Neutrophil (primary cell): ENCODE data around the gene ZNF423.

Experiments
- H3K27ac ChIP-seq: fragments of 200-600 bp; sonication (generic); 2 replicates; pipeline ENCODE4 v1.5.1; 2016; ENCODE audit warnings: mild to moderate bottlenecking, moderate library complexity
- H3K27me3 ChIP-seq: fragments of 200-600 bp; sonication (generic); 2 replicates; pipeline ENCODE4 v1.6.0; 2016; ENCODE audit warnings: mild to moderate bottlenecking
- H3K36me3 ChIP-seq: fragments of 200-600 bp; sonication (generic); 2 replicates; pipeline ENCODE4 v1.5.1; 2017
- H3K4me1 ChIP-seq, 2 experiments: fragments of 200-600 bp in 1 of 2; sonication (generic) in 1 of 2; 1 replicate in 1 of 2; 2 replicates in 1 of 2; pipeline versions ENCODE4 v1.5.1 to v1.6.1; 2013 to 2016; ENCODE audit warnings: low read depth in 1 of 2, low read length in 1 of 2, mild to moderate bottlenecking in 1 of 2, moderate library complexity in 1 of 2; ENCODE audit not compliant: control insufficient read depth in 1 of 2, insufficient read depth in 1 of 2
- H3K4me3 ChIP-seq, 2 experiments: fragments of 200-600 bp in 1 of 2; sonication (generic) in 1 of 2; 1 replicate in 1 of 2; 2 replicates in 1 of 2; pipeline ENCODE4 v1.5.1; 2013 to 2016; ENCODE audit warnings: low read depth in 1 of 2, low read length in 1 of 2, mild to moderate bottlenecking in 1 of 2, moderate library complexity in 1 of 2
- H3K9me3 ChIP-seq: fragments of 200-600 bp; sonication (generic); 2 replicates; pipeline ENCODE4 v1.5.1; 2016
- TF ChIP-seq, protein P1 (sequence below): fragments of 200-600 bp; sonication (generic); IDR thresholded peaks from 2 replicates; pipeline ENCODE4 v1.5.1; 2016; ENCODE audit warnings: antibody characterized with exemption

Gene ZNF423

GRCh38 chr16:49576941-49577340, 279.0 kb downstream of the ZNF423 start:
- TF ChIP-seq, protein P1, sequence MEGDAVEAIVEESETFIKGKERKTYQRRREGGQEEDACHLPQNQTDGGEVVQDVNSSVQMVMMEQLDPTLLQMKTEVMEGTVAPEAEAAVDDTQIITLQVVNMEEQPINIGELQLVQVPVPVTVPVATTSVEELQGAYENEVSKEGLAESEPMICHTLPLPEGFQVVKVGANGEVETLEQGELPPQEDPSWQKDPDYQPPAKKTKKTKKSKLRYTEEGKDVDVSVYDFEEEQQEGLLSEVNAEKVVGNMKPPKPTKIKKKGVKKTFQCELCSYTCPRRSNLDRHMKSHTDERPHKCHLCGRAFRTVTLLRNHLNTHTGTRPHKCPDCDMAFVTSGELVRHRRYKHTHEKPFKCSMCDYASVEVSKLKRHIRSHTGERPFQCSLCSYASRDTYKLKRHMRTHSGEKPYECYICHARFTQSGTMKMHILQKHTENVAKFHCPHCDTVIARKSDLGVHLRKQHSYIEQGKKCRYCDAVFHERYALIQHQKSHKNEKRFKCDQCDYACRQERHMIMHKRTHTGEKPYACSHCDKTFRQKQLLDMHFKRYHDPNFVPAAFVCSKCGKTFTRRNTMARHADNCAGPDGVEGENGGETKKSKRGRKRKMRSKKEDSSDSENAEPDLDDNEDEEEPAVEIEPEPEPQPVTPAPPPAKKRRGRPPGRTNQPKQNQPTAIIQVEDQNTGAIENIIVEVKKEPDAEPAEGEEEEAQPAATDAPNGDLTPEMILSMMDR = no peak
- Histone ChIP-seq H3K4me3 (no peak overlapping the region), H3K27me3 (no peaks in the 10 kb centered on the region), H3K9me3 (no peaks in the 10 kb centered on the region), H3K27ac (no peak overlapping the region), H3K4me1 (no peaks in the 10 kb centered on the region), H3K36me3 (no peaks in the 10 kb centered on the region)

DNA sequence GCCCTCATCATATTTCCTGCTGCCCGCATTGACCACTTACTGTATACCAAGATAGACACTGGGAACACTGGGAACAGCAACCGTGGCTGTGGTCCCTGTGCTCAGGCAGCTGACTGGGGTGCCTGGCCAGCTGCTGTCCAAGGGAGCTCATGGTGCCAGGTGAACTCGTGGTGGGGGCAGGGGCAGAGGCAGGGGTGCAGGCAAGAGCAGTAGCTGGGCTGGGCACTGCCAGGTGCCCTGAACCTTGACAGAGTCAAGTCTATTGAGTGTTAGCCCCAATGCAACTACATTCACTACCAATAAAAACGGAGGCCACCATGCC, 279.8 kb downstream of the ZNF423 start:
- Histone ChIP-seq H3K27me3 (no peaks in the 10 kb centered on the region), H3K9me3 (no peaks in the 10 kb centered on the region), H3K36me3 (no peaks in the 10 kb centered on the region), H3K4me1 (no peaks in the 10 kb centered on the region), H3K27ac (no peak overlapping the region), H3K4me3 (no peak overlapping the region)
- TF ChIP-seq, protein P1 = no peak

GRCh38 chr16:49575346-49576172, 280.4 kb downstream of the ZNF423 start:
- Histone ChIP-seq H3K27me3 (no peaks in the 10 kb centered on the region), H3K36me3 (no peaks in the 10 kb centered on the region), H3K4me1 (no peaks in the 10 kb centered on the region), H3K9me3 (no peaks in the 10 kb centered on the region), H3K4me3 (no peak overlapping the region), H3K27ac (no peak overlapping the region)
- TF ChIP-seq, protein P1 = no peak

- no peaks in the 10 kb centered on the region for H3K27me3 ChIP-seq
- H3K4me3 ChIP-seq = no peak overlapping the region
- no peaks in the 10 kb centered on the region for H3K4me1 ChIP-seq
- H3K27ac ChIP-seq = no peak overlapping the region
- H3K36me3 ChIP-seq = no peaks in the 10 kb centered on the region
- TF ChIP-seq, protein P1 = no peak
- no peaks in the 10 kb centered on the region for H3K9me3 ChIP-seq
These were observed 281.1 kb downstream of the ZNF423 start for GRCh38 chr16:49574826-49575225.

DNA sequence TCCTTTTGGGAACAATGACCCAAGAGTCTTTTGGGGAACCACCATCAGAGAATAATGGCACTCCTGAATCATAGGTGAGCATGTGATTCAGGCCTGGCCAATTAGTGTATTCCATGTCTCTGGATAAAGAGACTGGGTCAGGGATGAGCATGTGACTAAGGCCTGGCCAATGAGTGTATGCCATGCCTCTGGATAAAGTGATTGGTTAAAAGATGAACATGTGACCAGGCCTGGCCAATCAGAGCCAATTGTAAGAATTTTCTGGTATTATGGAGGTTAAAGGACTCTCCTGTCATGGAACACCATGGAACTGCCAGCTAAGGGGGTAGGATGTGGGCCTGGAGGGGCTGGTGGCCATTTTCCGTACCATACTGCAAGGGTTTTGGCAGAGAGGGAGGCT, 288.0 kb downstream of the ZNF423 start:
- TF ChIP-seq, protein P1 = no peak
- Histone ChIP-seq H3K4me1 (no peaks in the 10 kb centered on the region), H3K36me3 (no peaks in the 10 kb centered on the region), H3K27me3 (no peaks in the 10 kb centered on the region), H3K9me3 (no peaks in the 10 kb centered on the region), H3K4me3 (no peak overlapping the region), H3K27ac (no peak overlapping the region)
